GM21367 (cell line): ENCODE data around the gene NTN5.

ENCODE experiments used
- ATAC-seq: cut with Tn5 transposase; IDR thresholded peaks from one replicate; pipeline ENCODE4 v1.9.1; 2021; ENCODE audit not compliant: unreplicated experiment

NTN5 gene

GRCh38 chr19:48631225-48631624 is 41.6 kb downstream of the NTN5 start:
- no peak for ATAC-seq

DNA sequence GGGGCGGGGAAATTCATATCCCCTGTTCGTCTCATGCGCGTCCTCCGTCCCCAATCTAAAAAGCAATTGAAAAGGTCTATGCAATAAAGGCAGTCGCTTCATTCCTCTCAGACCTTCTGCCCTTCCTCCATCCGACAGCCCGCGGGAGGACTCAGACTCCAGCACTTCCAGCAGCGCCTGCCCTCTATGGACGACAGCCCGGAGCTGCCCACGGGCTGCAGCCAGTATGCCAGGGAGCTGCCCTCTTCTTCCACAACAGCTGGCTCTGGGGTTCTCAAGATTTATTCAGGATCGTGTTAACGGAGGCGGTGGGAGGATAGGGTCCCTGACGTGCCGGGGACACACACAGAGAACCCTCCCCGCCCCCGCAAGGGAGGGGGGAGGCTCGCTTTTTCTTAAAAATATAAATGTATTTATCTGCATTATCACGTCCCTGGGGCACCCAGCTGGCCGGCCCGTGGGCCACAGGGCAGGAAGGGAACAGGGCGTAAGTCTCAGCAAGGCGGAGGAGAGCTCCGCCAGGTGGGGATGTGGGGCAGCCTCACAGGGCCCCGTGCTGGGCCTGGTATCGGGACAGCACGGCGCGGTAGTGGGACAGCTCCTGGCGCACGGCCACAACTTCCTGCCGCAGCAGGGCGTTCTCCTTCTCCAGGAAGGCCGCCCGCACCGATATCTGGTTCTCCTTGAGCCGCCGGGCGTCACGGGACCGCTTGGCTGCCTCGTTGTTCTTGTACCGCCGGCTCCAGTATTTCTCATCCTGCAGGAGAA is 42.3 kb downstream of the NTN5 start:
- no peak for ATAC-seq

GRCh38 chr19:48629599-48630295 is 43.1 kb downstream of the NTN5 start:
- ATAC-seq = no peak

GRCh38 chr19:48629297-48629598 is 43.6 kb downstream of the NTN5 start:
- no peak for ATAC-seq

GRCh38 chr19:48628486-48629296 is 44.1 kb downstream of the NTN5 start:
- ATAC-seq = no peak

- ATAC-seq = no peak
Observed at GRCh38 chr19:48627865-48628314, 44.9 kb downstream of the NTN5 start.

DNA sequence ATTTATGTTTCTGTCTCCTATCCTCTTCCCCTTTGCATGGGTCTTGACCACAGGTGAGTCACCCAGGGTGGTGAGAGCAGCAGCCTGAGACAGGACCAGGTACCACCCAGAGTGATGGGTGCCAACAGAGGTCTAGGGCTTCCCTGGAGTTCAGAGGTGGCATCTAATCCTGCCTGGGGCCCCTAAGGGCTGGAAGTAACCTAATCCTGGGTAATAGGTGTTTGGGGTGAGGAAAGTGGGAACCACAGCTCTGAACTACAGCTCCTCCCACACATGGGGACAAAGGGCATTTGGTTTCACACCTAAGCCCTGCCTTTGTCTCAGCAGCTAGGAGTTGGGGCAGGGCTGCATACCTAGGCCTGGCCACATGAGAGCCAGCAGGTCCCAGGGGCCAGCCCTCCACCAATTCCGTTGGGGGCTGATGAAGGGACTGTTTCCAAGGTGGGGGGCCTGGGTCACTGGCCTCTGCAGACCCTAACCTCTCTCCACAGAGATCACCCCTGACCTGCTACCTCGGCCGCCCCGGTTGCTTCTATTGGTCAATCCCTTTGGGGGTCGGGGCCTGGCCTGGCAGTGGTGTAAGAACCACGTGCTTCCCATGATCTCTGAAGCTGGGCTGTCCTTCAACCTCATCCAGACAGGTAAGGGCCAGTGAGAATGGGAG is 45.5 kb downstream of the NTN5 start:
- ATAC-seq = no peak

- no peak for ATAC-seq
Observed at GRCh38 chr19:48625891-48626327, 46.9 kb downstream of the NTN5 start.

- ATAC-seq = no peak
Observed at GRCh38 chr19:48624791-48625723, 47.8 kb downstream of the NTN5 start.

DNA sequence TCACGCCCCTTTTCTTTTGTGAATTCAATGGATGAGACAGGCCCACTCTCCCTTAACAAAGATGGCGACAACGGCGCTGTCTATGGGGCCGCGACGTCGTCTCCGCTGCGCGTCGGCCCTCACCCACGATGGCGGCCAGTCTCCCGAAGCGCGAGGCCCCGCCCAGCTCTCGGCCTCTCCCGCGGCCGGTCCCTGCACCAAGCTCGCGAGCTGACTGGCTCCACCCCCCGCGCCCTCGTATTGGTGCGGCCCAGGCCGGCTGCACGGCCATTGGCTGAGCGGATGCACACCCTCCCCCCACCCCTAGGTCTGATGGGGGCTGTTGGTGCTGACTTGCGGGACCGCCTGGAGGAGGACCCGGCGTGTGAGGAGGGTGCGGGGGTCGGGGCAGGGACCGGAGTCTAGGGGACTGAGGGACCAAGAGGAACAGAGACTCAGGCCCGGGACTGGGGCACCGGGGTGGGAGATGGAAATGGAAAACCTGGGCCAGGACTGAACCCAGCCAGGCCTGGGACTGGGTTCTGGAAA is 48.7 kb downstream of the NTN5 start:
- peak; percentile 42 for ATAC-seq

GRCh38 chr19:48623556-48624066 is 49.2 kb downstream of the NTN5 start:
- no peak for ATAC-seq

- peak; percentile 3 for ATAC-seq
Observed at GRCh38 chr19:48619692-48620585, 52.9 kb downstream of the NTN5 start.

- peak; percentile 70 for ATAC-seq
Observed at GRCh38 chr19:48618916-48619691, 53.7 kb downstream of the NTN5 start, which contains the start of the genes RPL18 and SPHK2. Gene RPL18, minus strand, starts transcription at chr19:48619178. Its CDS starts 35 bp downstream, at chr19:48619143. Gene SPHK2, plus strand, starts transcription at chr19:48619506. Its CDS starts 1,009 bp downstream, at chr19:48620515.

GRCh38 chr19:48618278-48618915 is 54.4 kb downstream of the NTN5 start:
- no peak for ATAC-seq

GRCh38 chr19:48617146-48617937 is 55.5 kb downstream of the NTN5 start:
- no peak for ATAC-seq

DNA sequence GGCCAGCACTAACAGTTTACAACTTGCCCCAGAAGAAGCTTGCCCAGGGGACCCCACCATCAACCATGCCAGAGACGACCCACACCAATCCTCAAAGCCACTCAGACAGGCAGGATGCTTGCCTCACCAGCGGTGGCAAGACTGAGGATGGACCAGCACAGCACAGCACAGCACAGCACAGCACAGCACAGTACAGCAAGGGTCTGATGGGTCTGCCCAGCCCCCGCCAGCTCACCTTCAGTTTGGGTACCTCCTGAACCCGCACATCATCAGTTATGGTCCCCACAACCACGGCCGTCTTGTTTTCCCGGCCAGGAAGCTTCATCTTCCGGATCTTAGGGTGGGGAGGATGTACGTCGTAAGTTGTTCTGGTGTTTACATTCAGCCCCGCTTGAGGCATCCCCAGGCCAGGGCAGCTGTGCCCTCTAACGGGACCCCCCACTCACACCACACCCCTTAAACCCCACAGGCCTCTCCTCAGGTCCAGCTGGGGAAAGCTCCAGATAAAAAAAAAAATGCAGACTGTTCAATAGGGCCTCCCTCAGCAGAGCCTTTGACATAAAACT is 56.2 kb downstream of the NTN5 start:
- no peak for ATAC-seq
